Measurements from ENCODE around the gene GPR75.
"Not testable (repeated sequence)": the region's sequence is repeated elsewhere in the genome, so short reads cannot be mapped to it uniquely, and the experiment has no call there.

Gene GPR75

GRCh38 chr2:53856272-53856671 lies 3.5 kb downstream of the GPR75 start:
- ATAC-seq (ENCODE audit: low read depth): no peak
- Histone ChIP-seq H3K27ac (ENCODE audit: poor library complexity, severe bottlenecking) (no peak overlapping the region), H3K27me3 (ENCODE audit: insufficient read depth, poor library complexity, severe bottlenecking) (no peaks in the 10 kb centered on the region), H3K4me1 (ENCODE audit: insufficient read depth, poor library complexity, severe bottlenecking) (peaks cover 4% of the 10 kb centered on the region), H3K9me3 (ENCODE audit: severe bottlenecking) (no peaks in the 10 kb centered on the region), H3K4me3 (ENCODE audit: severe bottlenecking) (no peak overlapping the region), H3K36me3 (ENCODE audit: low read depth) (no peaks in the 10 kb centered on the region; the same call in 1 of the 2 replicates)
- DNase-seq (ENCODE audit: low spot score): no peak
- TF ChIP-seq CTCF (IDR thresholded peaks at IDR 0.05; ENCODE audit: poor library complexity, severe bottlenecking): no peak

GRCh38 chr2:53854678-53855077 lies 5.1 kb downstream of the GPR75 start:
- no peaks in the 10 kb centered on the region for H3K27me3 ChIP-seq (ENCODE audit: insufficient read depth, poor library complexity, severe bottlenecking)
- H3K9me3 ChIP-seq (ENCODE audit: severe bottlenecking): no peaks in the 10 kb centered on the region
- TF ChIP-seq CTCF (IDR thresholded peaks at IDR 0.05; ENCODE audit: poor library complexity, severe bottlenecking): no peak
- H3K36me3 ChIP-seq (ENCODE audit: low read depth): no peaks in the 10 kb centered on the region; the same call in 1 of the 2 replicates
- no peak overlapping the region for H3K4me3 ChIP-seq (ENCODE audit: severe bottlenecking)
- ATAC-seq (ENCODE audit: low read depth) (no peak), DNase-seq (ENCODE audit: low spot score) (no peak)
- no peak overlapping the region for H3K27ac ChIP-seq (ENCODE audit: poor library complexity, severe bottlenecking)
- H3K4me1 ChIP-seq (ENCODE audit: insufficient read depth, poor library complexity, severe bottlenecking): no peaks in the 10 kb centered on the region

- TF ChIP-seq CTCF (IDR thresholded peaks at IDR 0.05; ENCODE audit: poor library complexity, severe bottlenecking): no peak
- H3K36me3 ChIP-seq (ENCODE audit: low read depth): peaks cover 2% of the 10 kb centered on the region; the same call in 1 of the 2 replicates
- no peaks in the 10 kb centered on the region for H3K27me3 ChIP-seq (ENCODE audit: insufficient read depth, poor library complexity, severe bottlenecking)
- H3K4me1 ChIP-seq (ENCODE audit: insufficient read depth, poor library complexity, severe bottlenecking): no peaks in the 10 kb centered on the region
- H3K9me3 ChIP-seq (ENCODE audit: severe bottlenecking): no peaks in the 10 kb centered on the region
- ATAC-seq (ENCODE audit: low read depth): no peak
- H3K4me3 ChIP-seq (ENCODE audit: severe bottlenecking): no peak overlapping the region
- H3K27ac ChIP-seq (ENCODE audit: poor library complexity, severe bottlenecking): no peak overlapping the region
- DNase-seq (ENCODE audit: low spot score): no peak
These were observed 7.2 kb downstream of the GPR75 start for GRCh38 chr2:53852532-53852931.

- H3K9me3 ChIP-seq (ENCODE audit: severe bottlenecking); DNase-seq (ENCODE audit: low spot score); H3K36me3 ChIP-seq (ENCODE audit: low read depth); H3K27me3 ChIP-seq (ENCODE audit: insufficient read depth, poor library complexity, severe bottlenecking); H3K4me1 ChIP-seq (ENCODE audit: insufficient read depth, poor library complexity, severe bottlenecking); H3K27ac ChIP-seq (ENCODE audit: poor library complexity, severe bottlenecking); ATAC-seq (ENCODE audit: low read depth); H3K4me3 ChIP-seq (ENCODE audit: severe bottlenecking): not testable (repeated sequence)
These were observed 8.6 kb downstream of the GPR75 start for GRCh38 chr2:53851052-53851757.

GRCh38 chr2:53848062-53848461 lies 11.7 kb downstream of the GPR75 start:
- no peaks in the 10 kb centered on the region for H3K27me3 ChIP-seq (ENCODE audit: insufficient read depth, poor library complexity, severe bottlenecking)
- H3K27ac ChIP-seq (ENCODE audit: poor library complexity, severe bottlenecking): no peak overlapping the region
- ATAC-seq (ENCODE audit: low read depth) (no peak), DNase-seq (ENCODE audit: low spot score) (no peak)
- no peaks in the 10 kb centered on the region for H3K4me1 ChIP-seq (ENCODE audit: insufficient read depth, poor library complexity, severe bottlenecking)
- TF ChIP-seq CTCF (IDR thresholded peaks at IDR 0.05; ENCODE audit: poor library complexity, severe bottlenecking): no peak
- no peaks in the 10 kb centered on the region for H3K9me3 ChIP-seq (ENCODE audit: severe bottlenecking)
- peaks cover 2% of the 10 kb centered on the region; the same call in 1 of the 2 replicates for H3K36me3 ChIP-seq (ENCODE audit: low read depth)
- no peak overlapping the region for H3K4me3 ChIP-seq (ENCODE audit: severe bottlenecking)

All from RWPE2 (cell line).